Activated CD8-positive, alpha-beta memory T cell treated with anti-CD3 and anti-CD28 coated beads, Interleukin-2, amount 50 U/mL, for 24 hours (primary cell): ENCODE data around the gene ARHGEF12.

ENCODE experiments used
- DNase-seq: peaks from one replicate; pipeline ENCODE4 v3.0.0-alpha.2; 2020; ENCODE audit errors: extremely low read depth

ARHGEF12 gene

DNA sequence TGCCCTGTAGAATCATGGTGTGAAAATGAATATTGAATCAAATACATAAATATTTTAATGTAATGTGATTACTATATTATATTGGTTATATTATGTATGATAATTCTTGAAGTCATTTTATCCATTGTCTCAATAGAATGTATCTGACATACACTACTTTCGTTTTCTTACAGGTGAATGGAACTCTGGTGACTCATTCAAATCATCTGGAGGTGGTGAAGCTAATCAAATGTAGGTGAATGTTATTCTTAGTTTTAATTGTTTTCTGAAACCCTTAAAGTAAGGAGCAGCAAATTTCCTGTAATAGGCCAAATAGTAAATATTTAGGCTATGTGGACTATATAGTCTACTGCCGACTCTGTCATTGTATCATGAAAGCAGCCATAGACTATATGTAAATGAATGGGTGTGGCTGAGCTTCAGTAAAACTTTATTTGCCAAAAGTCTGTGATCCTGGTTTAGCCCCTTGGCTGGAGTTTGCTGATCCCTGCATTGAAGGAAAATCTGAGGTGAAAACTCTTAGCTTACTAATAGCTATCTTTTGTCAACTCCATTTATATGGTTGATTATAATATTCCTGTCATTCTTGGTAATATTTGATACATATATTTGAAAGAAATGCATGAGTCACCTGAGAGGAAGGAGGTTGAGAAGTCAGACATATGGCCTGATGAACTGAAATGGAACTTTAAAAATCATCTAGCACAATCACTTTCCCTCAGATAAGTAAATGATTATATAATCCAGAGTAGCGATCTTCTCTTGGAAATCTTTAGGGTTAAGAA is 88.2 kb downstream of the ARHGEF12 start:
- DNase-seq: no peak

DNA sequence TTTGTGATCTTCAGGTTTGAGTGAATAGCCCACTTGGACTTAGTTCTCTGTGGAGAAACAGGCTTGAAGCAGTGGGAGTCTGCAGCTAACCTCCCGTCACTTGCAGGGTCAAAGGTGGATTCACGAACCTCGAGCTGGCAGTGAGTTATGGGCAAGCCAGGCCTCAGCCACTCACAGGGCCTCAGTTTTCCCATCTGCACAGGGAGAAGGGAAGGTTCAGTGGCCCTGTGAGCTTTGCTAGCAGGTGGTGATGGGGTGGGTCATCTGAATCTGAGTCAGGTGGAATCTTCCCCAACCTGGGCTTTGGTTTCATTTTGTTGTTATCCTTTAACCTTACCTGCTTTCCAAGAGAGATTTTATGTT is 88.7 kb downstream of the ARHGEF12 start:
- no peak for DNase-seq

DNA sequence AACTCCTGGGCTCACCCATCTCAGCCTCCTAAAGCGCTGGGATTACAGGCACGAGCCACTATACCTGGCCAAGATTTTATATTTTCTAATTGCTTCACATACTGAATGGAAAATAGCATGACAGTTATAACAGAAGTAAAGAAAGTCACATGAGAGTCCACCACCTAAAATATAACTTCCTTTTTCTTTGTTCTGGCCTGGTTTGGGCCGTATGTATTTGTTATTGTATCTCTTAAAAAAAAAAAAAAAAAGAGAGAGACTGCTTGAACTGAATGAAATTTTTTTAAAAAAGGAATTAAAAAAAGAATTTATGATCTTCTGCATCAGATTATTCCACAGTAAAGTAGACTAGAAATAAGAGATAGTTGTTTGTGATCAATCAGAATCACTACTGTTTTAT is 89.3 kb downstream of the ARHGEF12 start:
- DNase-seq: no peak

DNA sequence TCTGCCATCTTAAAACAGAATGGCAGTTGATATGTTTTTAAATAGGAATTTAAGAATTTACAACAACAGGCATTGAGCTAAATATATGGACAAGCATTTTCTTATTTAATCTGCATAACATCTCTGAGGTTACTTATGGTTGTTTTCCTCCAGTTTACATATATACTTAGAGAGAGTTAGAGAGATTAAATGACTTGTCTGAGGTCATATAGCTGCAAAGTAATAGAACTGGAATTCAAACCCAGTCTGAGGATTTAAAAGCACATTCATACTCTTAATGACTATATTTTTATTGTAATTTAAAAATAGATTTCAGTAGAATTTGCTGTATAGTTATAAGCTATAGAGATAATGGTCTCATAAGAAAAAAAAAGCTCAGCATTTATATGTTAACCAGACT is 93.9 kb downstream of the ARHGEF12 start:
- no peak for DNase-seq

DNA sequence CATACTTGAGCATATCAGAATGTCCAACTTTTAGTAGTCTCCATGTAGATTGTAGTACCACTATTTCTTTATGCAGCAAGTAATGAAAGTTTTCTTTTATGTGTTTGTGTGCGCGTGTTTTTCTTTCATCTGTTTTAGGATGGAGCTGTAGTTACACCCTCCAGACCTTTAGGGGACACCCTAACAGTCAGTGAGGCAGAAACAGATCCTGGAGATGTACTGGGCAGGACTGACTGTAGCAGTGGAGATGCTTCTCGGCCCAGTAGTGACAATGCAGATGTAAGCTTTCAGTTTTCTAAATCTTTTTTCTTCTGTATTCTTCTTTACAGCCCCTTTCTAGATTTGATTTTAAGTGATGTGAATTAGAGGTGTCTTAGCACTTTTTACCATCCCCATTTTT is 95.4 kb downstream of the ARHGEF12 start:
- DNase-seq: no peak

DNA sequence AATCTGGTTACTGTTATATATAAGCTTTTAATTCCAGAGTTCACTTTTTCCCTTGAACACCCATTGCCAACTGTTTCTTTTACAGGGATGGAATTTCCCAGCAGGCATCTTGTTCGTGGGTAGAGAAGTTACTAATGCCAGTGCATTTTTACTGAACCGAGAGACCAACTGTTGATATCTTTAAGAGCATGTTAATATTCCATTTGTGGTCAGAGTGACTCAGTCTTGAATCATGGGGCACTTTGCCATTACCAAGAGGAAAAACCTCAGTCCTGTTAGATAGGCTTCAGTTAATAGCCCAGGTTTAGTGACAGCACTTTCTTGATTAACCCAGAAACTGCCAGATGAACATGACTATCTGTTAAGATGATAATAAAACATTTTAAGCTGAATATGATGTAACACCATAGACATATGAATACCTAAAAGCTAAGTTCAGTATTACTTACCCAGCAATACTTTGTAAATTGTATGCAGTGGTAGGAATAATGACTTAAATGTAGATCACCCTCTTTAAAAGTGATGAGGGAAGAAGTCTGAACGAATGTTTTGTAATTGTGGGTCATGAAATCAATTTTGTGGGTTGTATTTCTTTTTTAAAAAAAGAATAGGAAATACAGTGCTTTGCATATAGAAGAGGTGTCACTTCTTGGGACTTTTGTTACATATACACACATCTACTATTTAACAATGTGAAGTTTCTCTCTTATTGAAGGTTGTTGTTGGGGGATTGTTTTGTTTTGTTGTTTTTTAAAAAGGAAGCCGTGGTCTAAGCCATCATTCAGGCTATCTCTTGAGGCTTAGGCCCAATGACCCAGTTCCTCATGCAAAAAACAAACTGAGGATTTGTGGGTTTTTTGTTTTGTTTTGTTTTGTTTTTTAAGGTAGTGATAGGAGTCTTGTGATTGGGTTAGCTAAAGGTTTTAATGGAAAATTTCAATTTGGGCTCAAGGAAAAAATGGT is 96.1 kb downstream of the ARHGEF12 start:
- DNase-seq: no peak

DNA sequence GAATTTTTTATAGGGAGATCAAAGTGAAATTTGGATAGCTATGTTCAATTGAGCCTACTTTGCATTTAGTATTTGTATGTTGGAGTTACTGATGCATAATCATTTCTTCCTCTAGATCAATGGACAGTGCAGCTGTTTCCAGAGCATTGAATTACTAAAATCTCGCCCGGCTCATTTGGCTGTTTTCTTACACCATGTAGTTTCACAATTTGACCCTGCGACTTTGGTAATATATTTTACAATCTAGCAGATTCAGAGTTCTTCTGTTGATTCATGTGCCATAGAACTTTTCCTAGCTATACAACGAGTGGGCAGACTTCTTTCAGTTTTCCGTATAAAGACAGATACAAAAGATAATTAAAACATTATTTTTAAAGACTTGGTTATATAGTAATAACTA is 105.4 kb downstream of the ARHGEF12 start:
- DNase-seq: no peak

DNA sequence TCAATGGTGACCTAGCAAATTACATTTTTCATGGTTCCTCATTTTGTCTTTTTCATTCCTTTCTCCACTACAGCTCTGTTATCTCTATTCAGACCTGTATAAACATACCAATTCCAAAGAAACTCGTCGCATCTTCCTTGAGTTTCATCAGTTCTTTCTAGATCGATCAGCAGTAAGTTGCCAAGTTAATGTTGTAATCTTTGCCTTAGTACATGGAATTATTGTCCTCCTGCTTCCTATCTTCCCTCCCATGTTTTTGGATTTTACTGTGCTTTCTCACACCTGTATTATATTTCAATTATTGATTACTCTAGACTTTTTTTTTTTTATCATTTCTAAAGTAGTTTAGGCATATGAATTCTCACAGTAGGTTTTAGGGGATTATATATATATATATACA is 105.8 kb downstream of the ARHGEF12 start:
- DNase-seq: no peak

DNA sequence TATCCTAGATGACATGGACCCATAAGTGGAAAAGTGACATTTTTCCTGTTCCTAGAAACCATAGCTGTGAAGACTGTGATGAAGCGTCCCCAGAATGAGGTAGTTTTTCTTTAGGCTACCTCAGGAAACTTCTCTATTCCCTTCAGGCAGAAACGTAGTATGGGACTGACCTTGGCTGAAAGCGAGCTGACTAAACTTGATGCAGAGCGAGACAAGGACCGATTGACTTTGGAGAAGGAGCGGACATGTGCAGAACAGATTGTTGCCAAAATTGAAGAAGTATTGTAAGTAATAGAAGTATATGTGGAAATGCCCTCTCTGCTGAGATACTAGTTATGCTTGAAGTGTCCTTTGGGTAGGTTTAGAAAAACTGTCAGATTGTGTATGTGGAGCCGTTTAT is 110.6 kb downstream of the ARHGEF12 start:
- DNase-seq: no peak

DNA sequence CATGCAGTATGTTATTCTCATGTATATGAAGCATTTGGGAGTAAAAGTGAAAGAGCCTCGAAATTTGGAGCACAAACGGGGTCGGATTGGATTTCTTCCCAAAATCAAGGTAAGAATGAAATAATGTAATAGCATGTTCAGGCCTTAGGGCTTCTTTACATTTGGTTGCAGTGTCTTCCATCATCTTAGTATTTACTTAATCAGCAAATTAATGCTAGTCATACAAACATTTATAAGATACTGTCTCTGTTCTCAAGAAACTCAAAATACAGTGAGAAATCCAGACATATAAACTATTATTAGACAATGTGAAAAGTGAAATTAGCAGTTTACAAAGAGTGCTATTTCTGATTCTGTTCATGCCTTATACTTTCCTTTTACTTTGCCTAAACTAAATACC is 112.0 kb downstream of the ARHGEF12 start:
- DNase-seq: no peak

DNA sequence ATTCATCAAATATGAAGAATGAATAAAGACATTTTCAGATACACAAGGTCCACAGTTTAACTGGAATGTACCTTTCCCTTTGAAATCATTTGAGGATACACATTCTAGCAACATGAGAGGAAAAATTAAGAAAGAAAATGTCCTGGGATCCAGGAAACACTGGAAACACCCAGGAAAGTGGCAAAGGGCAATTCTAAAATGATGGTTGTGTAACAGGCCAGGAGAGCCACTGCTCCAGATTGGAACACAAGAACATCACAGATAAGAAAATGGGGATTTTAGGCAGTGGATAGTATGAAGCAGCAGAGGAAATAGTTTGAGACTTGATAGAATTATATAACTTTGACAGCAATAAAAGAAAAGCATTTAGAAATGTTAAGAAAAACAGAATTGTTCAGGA is 119.3 kb downstream of the ARHGEF12 start:
- DNase-seq: no peak

DNA sequence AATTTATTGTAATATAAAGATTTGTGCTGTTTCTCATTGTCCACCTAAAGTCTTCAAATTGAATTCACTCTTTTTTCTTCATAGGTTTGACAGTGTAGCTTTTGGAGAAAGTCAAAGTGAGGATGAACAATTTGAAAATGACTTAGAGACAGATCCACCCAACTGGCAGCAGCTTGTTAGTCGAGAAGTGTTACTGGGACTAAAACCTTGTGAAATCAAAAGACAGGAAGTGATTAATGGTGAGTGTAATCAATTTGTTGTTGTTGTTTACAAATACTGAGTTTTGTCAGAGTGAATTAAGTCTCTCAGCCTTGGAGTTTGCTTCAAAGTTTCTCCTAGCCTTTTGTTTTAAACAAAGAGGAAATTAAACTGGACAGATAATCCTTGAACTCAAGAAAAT is 121.8 kb downstream of the ARHGEF12 start:
- DNase-seq: no peak

DNA sequence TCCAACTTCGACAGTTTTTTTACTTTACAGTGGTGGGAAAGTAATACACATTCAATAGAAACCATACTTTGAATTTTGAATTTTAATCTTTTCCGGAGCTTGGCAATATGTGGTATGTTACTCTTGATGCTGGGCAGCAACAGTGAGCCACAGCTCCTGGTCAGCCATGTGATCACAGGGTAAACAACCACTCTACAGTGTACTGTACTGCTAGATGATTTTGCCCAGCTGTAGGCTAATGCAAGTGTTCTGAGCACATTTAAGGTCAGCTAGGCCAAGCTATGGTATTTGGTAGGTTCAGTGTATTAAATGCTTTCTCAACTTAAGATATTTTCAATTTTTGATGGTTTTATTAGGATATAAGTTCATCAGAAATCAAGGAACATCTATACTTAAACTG is 126.6 kb downstream of the ARHGEF12 start:
- no peak for DNase-seq

DNA sequence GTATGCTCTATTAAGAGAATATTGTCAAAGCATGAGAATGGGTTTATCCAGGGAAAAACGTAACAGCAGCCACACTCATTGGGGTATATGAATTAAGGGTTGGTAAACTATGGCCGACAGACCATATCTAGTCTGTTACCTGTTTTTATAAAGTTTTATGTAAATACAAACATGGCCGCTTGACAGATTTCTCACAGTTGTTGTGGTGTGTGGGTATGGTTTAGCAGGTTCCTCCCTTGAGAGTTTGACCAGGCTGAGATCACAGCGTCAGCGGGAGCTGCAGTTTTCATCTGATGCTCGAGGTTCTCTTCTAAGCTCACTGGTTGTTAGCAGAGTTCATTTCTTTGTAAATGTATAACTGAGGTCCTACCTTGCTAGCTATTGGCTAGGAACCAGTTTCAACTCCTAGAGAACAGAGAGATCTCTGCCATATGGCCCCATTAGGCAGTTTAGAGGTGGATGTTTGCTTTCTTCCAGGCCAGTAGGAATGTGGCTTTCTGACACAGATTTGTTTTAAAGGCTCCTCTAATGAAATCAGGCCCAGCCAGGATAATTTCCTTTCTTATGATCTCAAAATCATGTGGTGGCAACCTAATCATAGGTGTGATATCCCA is 129.8 kb downstream of the ARHGEF12 start:
- no peak for DNase-seq

DNA sequence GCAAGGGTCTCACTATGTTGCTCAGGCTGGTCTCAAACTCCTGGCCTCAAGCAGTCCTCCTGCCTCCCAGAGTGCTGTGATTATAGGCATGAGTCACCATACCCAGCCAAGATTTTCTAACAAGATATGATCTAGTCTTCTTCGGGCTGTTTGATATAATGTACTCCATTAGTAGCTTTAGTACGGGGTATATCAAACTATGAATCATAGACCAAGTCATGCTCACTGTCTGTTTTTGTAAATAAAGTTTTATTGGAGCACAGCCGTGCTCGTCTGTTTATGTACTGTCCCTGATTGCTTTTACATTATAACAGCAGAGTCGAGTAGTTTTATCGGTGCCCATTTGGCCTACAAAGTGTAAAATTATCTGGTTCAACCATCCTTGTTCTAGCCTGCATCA is 131.4 kb downstream of the ARHGEF12 start:
- DNase-seq: no peak

DNA sequence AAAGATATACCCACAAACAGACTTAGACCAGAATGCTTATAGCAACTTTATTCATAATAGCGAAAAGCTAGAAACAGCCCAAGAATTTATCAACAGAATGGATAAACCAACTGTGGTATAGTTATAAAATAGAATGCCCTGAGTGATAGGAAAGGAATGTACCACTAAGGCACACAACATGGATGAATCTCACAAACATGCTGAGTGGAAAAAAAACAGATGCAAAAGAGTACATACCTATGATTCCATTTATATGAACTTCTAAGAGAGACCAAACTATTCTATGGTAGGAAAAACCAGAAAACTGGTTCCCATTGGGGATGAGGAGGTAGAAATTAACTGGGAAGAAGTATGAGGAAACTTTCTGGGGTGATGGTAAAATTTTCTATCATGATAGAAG is 134.9 kb downstream of the ARHGEF12 start:
- DNase-seq: no peak

DNA sequence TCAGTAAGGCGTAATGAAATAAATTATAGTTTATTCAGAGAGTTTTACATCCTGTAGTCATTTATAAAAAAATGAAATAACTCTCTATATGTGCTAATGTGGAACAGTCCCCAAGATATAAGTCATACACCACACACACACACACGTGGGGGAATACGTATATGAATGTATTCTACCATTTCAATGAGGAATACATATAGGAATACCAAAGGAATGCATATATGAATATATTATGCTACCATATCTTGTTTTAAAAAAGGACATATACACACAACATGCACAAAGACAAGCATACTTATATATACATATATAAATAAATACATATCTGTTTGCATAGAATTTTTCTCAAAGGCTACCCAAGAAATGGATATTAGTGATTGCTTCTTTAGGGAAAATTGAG is 135.8 kb downstream of the ARHGEF12 start:
- no peak for DNase-seq

DNA sequence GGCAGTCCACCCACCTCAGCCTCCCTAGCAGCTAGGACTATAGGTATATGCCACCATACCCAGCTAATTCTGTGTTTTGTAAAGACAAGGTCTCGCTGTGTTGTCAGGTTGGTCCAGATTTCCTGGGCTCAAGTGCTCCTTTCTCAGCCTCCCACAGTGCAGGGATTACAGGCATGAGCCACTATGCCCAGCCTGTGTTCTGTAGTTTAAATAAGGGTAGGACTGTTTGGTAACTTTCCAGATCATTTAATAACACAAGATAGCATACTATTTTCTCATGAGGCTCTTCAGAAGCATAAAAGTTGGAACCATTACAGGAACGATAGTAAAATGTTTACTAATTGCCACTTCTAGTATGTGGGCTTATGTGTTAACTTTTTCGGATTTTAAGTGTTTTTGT is 137.3 kb downstream of the ARHGEF12 start:
- DNase-seq: no peak

DNA sequence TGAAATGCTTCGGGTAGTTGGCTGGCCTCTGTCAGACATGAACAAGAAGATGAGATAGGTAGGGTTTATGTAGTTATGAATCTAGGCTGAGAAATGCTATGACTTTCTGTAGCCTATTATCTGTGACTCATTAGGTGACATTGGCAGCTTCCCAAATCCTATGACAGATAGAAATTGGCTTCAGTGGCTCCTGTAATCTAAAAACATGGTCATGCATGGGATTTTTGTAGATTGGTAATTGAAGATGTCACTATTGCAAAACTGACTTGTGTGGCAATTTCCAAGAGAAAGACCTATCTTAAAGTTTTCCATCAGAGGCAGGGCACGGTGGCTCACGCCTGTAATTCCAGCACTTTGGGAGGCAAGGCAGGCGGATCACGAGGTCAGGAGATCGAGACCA is 145.9 kb downstream of the ARHGEF12 start:
- DNase-seq: no peak

DNA sequence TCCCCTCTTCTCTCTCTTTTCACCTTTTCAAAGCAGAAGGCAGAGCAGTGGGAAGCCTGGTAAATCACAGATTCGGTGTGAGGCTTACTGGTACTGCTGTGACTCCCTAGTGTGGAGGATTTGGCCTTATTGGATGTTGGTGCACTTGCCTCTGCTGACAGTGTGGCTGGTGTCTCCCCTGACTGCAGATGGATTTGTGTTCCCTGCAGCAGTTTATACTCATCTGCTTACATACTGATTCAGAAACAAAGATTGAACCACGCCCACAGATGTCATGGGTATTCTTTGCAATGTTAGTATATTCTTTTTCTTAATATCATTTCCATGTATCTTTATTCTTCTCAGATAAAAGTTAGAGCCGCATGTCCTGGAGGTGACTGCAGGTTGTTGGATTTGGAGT is 148.5 kb downstream of the ARHGEF12 start:
- no peak for DNase-seq

DNA sequence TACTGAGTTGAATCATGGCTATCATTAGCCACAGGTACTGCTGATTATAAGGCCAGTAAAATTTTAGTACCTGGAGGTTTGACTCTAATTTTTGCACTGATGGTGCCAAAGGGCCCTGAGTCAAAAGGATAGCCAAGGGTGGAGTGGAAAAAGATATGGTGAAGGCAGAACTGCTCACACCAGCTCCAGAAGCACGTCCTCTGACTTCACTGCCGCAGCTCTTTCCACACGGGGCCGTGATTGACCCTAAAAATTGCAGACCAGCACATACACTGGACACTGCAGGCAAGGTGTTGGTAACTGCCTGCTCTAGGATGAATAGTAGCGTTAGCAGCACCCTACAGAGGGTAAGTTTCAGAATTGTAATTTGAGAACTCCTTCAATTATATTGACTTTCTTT is 149.9 kb downstream of the ARHGEF12 start:
- no peak for DNase-seq

DNA sequence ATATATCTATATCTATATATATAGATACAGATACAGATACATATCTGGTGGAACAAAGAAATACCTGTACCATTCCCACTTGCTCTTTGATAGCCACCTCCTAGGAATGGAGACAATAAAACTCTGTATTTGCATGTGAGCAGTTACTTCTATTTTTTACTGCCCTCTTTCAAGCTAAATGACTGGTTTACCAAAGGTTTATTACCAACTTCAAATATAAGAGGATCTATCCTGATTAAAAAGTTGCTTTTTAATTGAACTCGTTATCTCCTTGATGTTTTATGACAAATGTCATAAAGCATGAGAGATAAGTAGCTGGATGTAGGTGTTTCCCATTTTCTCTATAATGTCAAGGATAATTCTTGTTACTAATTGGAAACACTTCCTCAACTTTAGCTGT is 153.6 kb downstream of the ARHGEF12 start:
- DNase-seq: no peak

DNA sequence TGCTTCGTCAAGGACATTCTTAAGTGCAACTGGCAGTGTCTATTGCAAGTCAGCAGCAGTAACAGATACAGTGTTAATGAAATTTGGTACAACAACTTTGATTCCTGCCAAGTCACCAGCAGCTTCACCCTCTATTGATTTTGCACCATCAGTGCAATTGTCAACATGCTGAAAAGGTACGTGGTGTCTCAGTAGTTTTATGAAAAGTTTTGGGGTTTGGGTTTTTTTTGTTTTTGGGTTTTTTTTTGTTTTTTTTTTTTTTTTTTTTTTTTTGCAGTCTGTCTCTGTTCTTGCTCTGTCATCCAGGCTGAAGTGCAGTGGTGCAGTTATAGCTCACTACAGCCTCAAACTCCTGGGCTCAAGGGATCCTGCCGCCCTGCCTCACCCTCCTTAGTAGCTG is 156.3 kb downstream of the ARHGEF12 start:
- no peak for DNase-seq
